Measurements from ENCODE around the gene APOLD1.

Gene APOLD1

GRCh38 chr12:12835378-12836146, 50.1 kb downstream of the APOLD1 start:
- Histone ChIP-seq H3K9me2 (replicated peaks; ENCODE audit: insufficient read depth, low read length) (no peaks in the 10 kb centered on the region), H3K9ac (ENCODE audit: low read length) (no peak overlapping the region), H2AFZ (ENCODE audit: low read depth, low read length, severe bottlenecking) (no peak overlapping the region), H3K4me3 (ENCODE audit: insufficient read depth, low read length, poor library complexity, severe bottlenecking) (no peak overlapping the region), H3K4me2 (ENCODE audit: low read depth, low read length, poor library complexity, severe bottlenecking) (no peak overlapping the region), H4K20me1 (ENCODE audit: low read depth, low read length) (no peaks in the 10 kb centered on the region), H3F3A (ENCODE audit: insufficient read depth) (no peaks in the 10 kb centered on the region), H3K36me3 (ENCODE audit: low read length) (no peaks in the 10 kb centered on the region), H3K27ac (ENCODE audit: low read depth, low read length) (no peak overlapping the region), H3K27me3 (ENCODE audit: low read length) (no peaks in the 10 kb centered on the region), H3K9me3 (ENCODE audit: insufficient read depth, low read length) (no peaks in the 10 kb centered on the region), H3K79me2 (ENCODE audit: insufficient read depth, low read length) (no peaks in the 10 kb centered on the region)
- TF ChIP-seq EZH2phosphoT487 (conservative IDR thresholded peaks at IDR 0.05; ENCODE audit: low read length): no peak
- TF ChIP-seq, protein P1, sequence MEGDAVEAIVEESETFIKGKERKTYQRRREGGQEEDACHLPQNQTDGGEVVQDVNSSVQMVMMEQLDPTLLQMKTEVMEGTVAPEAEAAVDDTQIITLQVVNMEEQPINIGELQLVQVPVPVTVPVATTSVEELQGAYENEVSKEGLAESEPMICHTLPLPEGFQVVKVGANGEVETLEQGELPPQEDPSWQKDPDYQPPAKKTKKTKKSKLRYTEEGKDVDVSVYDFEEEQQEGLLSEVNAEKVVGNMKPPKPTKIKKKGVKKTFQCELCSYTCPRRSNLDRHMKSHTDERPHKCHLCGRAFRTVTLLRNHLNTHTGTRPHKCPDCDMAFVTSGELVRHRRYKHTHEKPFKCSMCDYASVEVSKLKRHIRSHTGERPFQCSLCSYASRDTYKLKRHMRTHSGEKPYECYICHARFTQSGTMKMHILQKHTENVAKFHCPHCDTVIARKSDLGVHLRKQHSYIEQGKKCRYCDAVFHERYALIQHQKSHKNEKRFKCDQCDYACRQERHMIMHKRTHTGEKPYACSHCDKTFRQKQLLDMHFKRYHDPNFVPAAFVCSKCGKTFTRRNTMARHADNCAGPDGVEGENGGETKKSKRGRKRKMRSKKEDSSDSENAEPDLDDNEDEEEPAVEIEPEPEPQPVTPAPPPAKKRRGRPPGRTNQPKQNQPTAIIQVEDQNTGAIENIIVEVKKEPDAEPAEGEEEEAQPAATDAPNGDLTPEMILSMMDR (IDR thresholded peaks at IDR 0.05; ENCODE audit: insufficient read depth, low read length, poor library complexity, severe bottlenecking): no peak

DNA sequence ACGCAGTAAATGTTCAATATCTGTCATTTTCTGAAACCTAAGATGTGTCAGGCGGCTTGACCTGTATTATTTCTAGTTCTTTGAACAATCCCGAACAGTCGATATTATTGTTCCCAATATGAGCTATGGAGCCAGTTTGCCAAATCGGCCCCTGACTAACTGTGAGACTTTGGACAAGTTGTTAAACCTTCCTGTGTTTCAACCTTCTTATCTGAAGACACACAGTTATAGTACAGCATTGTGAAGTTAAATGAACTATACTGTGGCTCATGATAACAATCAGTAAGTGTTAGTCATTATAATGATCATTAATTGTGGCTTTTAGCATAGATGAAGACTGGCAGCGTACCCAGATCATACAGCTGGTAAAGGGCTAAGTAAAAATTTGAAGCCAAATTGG, 51.1 kb downstream of the APOLD1 start:
- Histone ChIP-seq H2AFZ (ENCODE audit: low read depth, low read length, severe bottlenecking) (no peak overlapping the region), H3K9me2 (replicated peaks; ENCODE audit: insufficient read depth, low read length) (no peaks in the 10 kb centered on the region), H3K9me3 (ENCODE audit: insufficient read depth, low read length) (no peaks in the 10 kb centered on the region), H3F3A (ENCODE audit: insufficient read depth) (no peaks in the 10 kb centered on the region), H3K36me3 (ENCODE audit: low read length) (no peaks in the 10 kb centered on the region), H3K4me3 (ENCODE audit: insufficient read depth, low read length, poor library complexity, severe bottlenecking) (no peak overlapping the region), H3K4me2 (ENCODE audit: low read depth, low read length, poor library complexity, severe bottlenecking) (no peak overlapping the region), H4K20me1 (ENCODE audit: low read depth, low read length) (no peaks in the 10 kb centered on the region), H3K79me2 (ENCODE audit: insufficient read depth, low read length) (no peaks in the 10 kb centered on the region), H3K9ac (ENCODE audit: low read length) (no peak overlapping the region), H3K27ac (ENCODE audit: low read depth, low read length) (no peak overlapping the region), H3K27me3 (ENCODE audit: low read length) (no peaks in the 10 kb centered on the region)
- no peak for TF ChIP-seq EZH2phosphoT487 (conservative IDR thresholded peaks at IDR 0.05; ENCODE audit: low read length)
- TF ChIP-seq, protein P1 (IDR thresholded peaks at IDR 0.05; ENCODE audit: insufficient read depth, low read length, poor library complexity, severe bottlenecking): no peak

GRCh38 chr12:12837025-12837812, 51.8 kb downstream of the APOLD1 start:
- no peaks in the 10 kb centered on the region for H3K27me3 ChIP-seq (ENCODE audit: low read length)
- H3K9ac ChIP-seq (ENCODE audit: low read length): no peak overlapping the region
- H3K36me3 ChIP-seq (ENCODE audit: low read length): no peaks in the 10 kb centered on the region
- H3K4me3 ChIP-seq (ENCODE audit: insufficient read depth, low read length, poor library complexity, severe bottlenecking): no peak overlapping the region
- TF ChIP-seq, protein P1 (IDR thresholded peaks at IDR 0.05; ENCODE audit: insufficient read depth, low read length, poor library complexity, severe bottlenecking): no peak
- TF ChIP-seq EZH2phosphoT487 (conservative IDR thresholded peaks at IDR 0.05; ENCODE audit: low read length): no peak
- H3K9me3 ChIP-seq (ENCODE audit: insufficient read depth, low read length): no peaks in the 10 kb centered on the region
- H4K20me1 ChIP-seq (ENCODE audit: low read depth, low read length): no peaks in the 10 kb centered on the region
- no peak overlapping the region for H3K4me2 ChIP-seq (ENCODE audit: low read depth, low read length, poor library complexity, severe bottlenecking)
- no peak overlapping the region for H2AFZ ChIP-seq (ENCODE audit: low read depth, low read length, severe bottlenecking)
- H3K79me2 ChIP-seq (ENCODE audit: insufficient read depth, low read length): no peaks in the 10 kb centered on the region
- H3K27ac ChIP-seq (ENCODE audit: low read depth, low read length): no peak overlapping the region
- no peaks in the 10 kb centered on the region for H3F3A ChIP-seq (ENCODE audit: insufficient read depth)
- H3K9me2 ChIP-seq (replicated peaks; ENCODE audit: insufficient read depth, low read length): no peaks in the 10 kb centered on the region

Data from SU-DHL-6 (cell line).